Type B pancreatic cell (in vitro differentiated cells): ENCODE data around the gene RPLP2. TPM values are rescaled to one million over a fixed set of nuclear protein-coding genes. Genes with fewer than 3 reads are reported as not detected.

Source experiments
- DNase-seq: peaks from one replicate; pipeline ENCODE4 v3.0.0; 2021; ENCODE audit warnings: mixed read lengths; ENCODE audit not compliant: unreplicated experiment; ENCODE audit errors: extremely low spot score
- H3K27ac Mint-ChIP-seq: 2 replicates; pipeline ENCODE4 v1.8.0; 2021; ENCODE audit warnings: mild to moderate bottlenecking, mixed read lengths
- H3K27me3 Mint-ChIP-seq: 2 replicates; pipeline ENCODE4 v1.8.0; 2021; ENCODE audit warnings: mixed read lengths
- H3K36me3 Mint-ChIP-seq: 2 replicates; pipeline ENCODE4 v1.8.0; 2021; ENCODE audit warnings: mixed read lengths
- H3K4me1 Mint-ChIP-seq: one replicate; pipeline ENCODE4 v1.8.0; 2021; ENCODE audit warnings: mixed read lengths; ENCODE audit not compliant: unreplicated experiment
- H3K4me3 Mint-ChIP-seq: 2 replicates; pipeline ENCODE4 v1.8.0; 2021; ENCODE audit warnings: mild to moderate bottlenecking, mixed read lengths
- H3K9me3 Mint-ChIP-seq: 2 replicates; pipeline ENCODE4 v1.8.0; 2021; ENCODE audit warnings: mixed read lengths
- CTCF ChIP-seq: fragments of 200-600 bp; sonication (generic); conservative IDR thresholded peaks from 2 replicates; pipeline ENCODE4 v1.5.0; 2021; ENCODE audit warnings: antibody characterized with exemption, mild to moderate bottlenecking
- total RNA-seq: library from RNA; stranded (reverse); gene quantifications from 2 replicates; pipeline ENCODE4 v1.2.1, GENCODE V29; 2021; ENCODE audit warnings: low replicate concordance

RPLP2 gene
- total RNA-seq, 1 donor from 2014 or later: 1,985 TPM

- Mint-ChIP-seq H3K4me1 (peaks cover 4% of the 10 kb centered on the region), H3K27ac (no peak overlapping the region), H3K9me3 (no peaks in the 10 kb centered on the region), H3K27me3 (peaks cover 3% of the 10 kb centered on the region), H3K4me3 (no peak overlapping the region), H3K36me3 (no peaks in the 10 kb centered on the region)
- no peak for DNase-seq
- TF ChIP-seq CTCF: no peak
Measured at GRCh38 chr11:854601-855329, 45.0 kb downstream of the RPLP2 start.

- Mint-ChIP-seq H3K36me3 (no peaks in the 10 kb centered on the region), H3K27me3 (peaks cover 3% of the 10 kb centered on the region), H3K4me1 (peaks cover 4% of the 10 kb centered on the region), H3K4me3 (no peak overlapping the region), H3K27ac (no peak overlapping the region), H3K9me3 (no peaks in the 10 kb centered on the region)
- no peak for DNase-seq
- TF ChIP-seq CTCF: no peak
Measured at GRCh38 chr11:855330-855674, 45.5 kb downstream of the RPLP2 start.

- H3K4me3 Mint-ChIP-seq: no peak overlapping the region
- H3K9me3 Mint-ChIP-seq: no peaks in the 10 kb centered on the region
- H3K4me1 Mint-ChIP-seq: peaks cover 4% of the 10 kb centered on the region
- DNase-seq: no peak
- no peak for TF ChIP-seq CTCF
- H3K27ac Mint-ChIP-seq: no peak overlapping the region
- H3K27me3 Mint-ChIP-seq: peaks cover 3% of the 10 kb centered on the region
- H3K36me3 Mint-ChIP-seq: no peaks in the 10 kb centered on the region
Measured at GRCh38 chr11:855796-856195, 46.0 kb downstream of the RPLP2 start.

GRCh38 chr11:856397-856796 is 46.6 kb downstream of the RPLP2 start:
- no peak for TF ChIP-seq CTCF
- Mint-ChIP-seq H3K36me3 (no peaks in the 10 kb centered on the region), H3K27me3 (peaks cover 3% of the 10 kb centered on the region), H3K4me3 (no peak overlapping the region), H3K27ac (no peak overlapping the region), H3K9me3 (no peaks in the 10 kb centered on the region), H3K4me1 (peaks cover 4% of the 10 kb centered on the region)
- DNase-seq: no peak

- no peaks in the 10 kb centered on the region for H3K27me3 Mint-ChIP-seq
- no peaks in the 10 kb centered on the region for H3K9me3 Mint-ChIP-seq
- H3K4me3 Mint-ChIP-seq: no peak overlapping the region
- H3K36me3 Mint-ChIP-seq: no peaks in the 10 kb centered on the region
- H3K27ac Mint-ChIP-seq: no peak overlapping the region
- TF ChIP-seq CTCF: no peak
- H3K4me1 Mint-ChIP-seq: peaks cover 9% of the 10 kb centered on the region
- DNase-seq: no peak
Measured at GRCh38 chr11:858053-858761, 48.4 kb downstream of the RPLP2 start.
